ENCODE data around the gene P3H2. TPM values are rescaled to one million over a fixed set of nuclear protein-coding genes. Genes with fewer than 3 reads are reported as not detected.

P3H2 gene
- total and polyA plus RNA-seq, 2 of the 4 experiments (the other 2 are of a cell fraction): 54.7 to 64.3 TPM

- no CpG with 5 or more reads among the region's 2 CpGs for WGBS, 2 experiments (ENCODE audit: extremely low coverage in 2 of 2, insufficient read length in 1 of 2)
- H3K14ac ChIP-seq (replicated peaks; ENCODE audit: low read depth, low read length): no peak overlapping the region
- no peak overlapping the region for H3K4me2 ChIP-seq (ENCODE audit: low read depth, low read length)
- H2BK20ac ChIP-seq (ENCODE audit: low read depth, low read length): 0 out of 2 replicates have a peak overlapping the region, but pooled peaks have one; percentile 38
- TF ChIP-seq NFE2L2 (IDR thresholded peaks at IDR 0.05; ENCODE audit: low read depth, low read length) (no peak), RFX5 (IDR thresholded peaks at IDR 0.05; ENCODE audit: low read depth, low read length) (no peak), CTCF (conservative IDR thresholded peaks at IDR 0.05; ENCODE audit: low read depth, low read length) (no peak), ELK1 (IDR thresholded peaks at IDR 0.05; ENCODE audit: borderline replicate concordance, low read depth, low read length) (no peak), MAZ (IDR thresholded peaks at IDR 0.05; ENCODE audit: borderline replicate concordance, low read depth, low read length) (no peak), FOS (IDR thresholded peaks at IDR 0.05; ENCODE audit: low read depth, low read length) (no peak), CHD1 (IDR thresholded peaks at IDR 0.05; ENCODE audit: low read depth, low read length) (no peak), USF2 (IDR thresholded peaks at IDR 0.05; ENCODE audit: low read depth, low read length) (no peak), RCOR1 (IDR thresholded peaks at IDR 0.05; ENCODE audit: insufficient replicate concordance, low read length) (no peak), MAFK (IDR thresholded peaks at IDR 0.05; ENCODE audit: low read depth, low read length) (no peak), BHLHE40 (IDR thresholded peaks at IDR 0.05; ENCODE audit: low read depth, low read length) (no peak), MXI1 (IDR thresholded peaks at IDR 0.05; ENCODE audit: borderline replicate concordance, low read depth, low read length) (no peak), CEBPB (IDR thresholded peaks at IDR 0.05; ENCODE audit: low read depth, low read length) (no peak), RAD21 (IDR thresholded peaks at IDR 0.05; ENCODE audit: low read length) (no peak), POLR2A (IDR thresholded peaks at IDR 0.05; ENCODE audit: low read depth, low read length) (no peak), SMC3 (IDR thresholded peaks at IDR 0.05; ENCODE audit: low read depth, low read length) (no peak)
- H2BK15ac ChIP-seq (ENCODE audit: low read depth, low read length): no peak overlapping the region
- BruUV-seq (replicated peaks): no TSS peak
- H2BK120ac ChIP-seq (ENCODE audit: low read depth, low read length): 0 out of 2 replicates have a peak overlapping the region, but pooled peaks have one; percentile 14
- H4K91ac ChIP-seq (ENCODE audit: insufficient read depth, low read depth, low read length): no peak overlapping the region
- H3K79me1 ChIP-seq (ENCODE audit: low read depth in 1 of 2, low read length in 2 of 2): peaks cover 9 to 41% of the 10 kb centered on the region in 2 experiments
- H3K36me3 ChIP-seq (ENCODE audit: control insufficient read depth, insufficient read depth, low read length): no peaks in the 10 kb centered on the region
- H4K5ac ChIP-seq (ENCODE audit: low read depth, low read length): peak overlapping the region; percentile 51; the same call in 1 of the 2 replicates
- H3K9me3 ChIP-seq (ENCODE audit: control insufficient read depth, insufficient read depth, low read length): no peaks in the 10 kb centered on the region
- dilution Hi-C loops (cut with HindIII; ENCODE audit: low sequenced_read_pairs, unreplicated experiment): no loop called here
- no peak overlapping the region for H3K9ac ChIP-seq (ENCODE audit: low read depth, low read length)
- H3K23ac ChIP-seq (ENCODE audit: low read depth, low read length): 0 out of 2 replicates have a peak overlapping the region, but pooled peaks have one; percentile 8
- H2BK5ac ChIP-seq (ENCODE audit: low read depth, low read length, poor library complexity, severe bottlenecking): peak overlapping the region; percentile 20
- no peak for DNase-seq
- H3K27me3 ChIP-seq (ENCODE audit: control insufficient read depth, insufficient read depth, low read length): no peaks in the 10 kb centered on the region
- 0 out of 2 replicates have a peak, but pooled peaks cover 3% of the 10 kb centered on the region for H3K9me1 ChIP-seq (ENCODE audit: insufficient read depth, low read length)
- no peak overlapping the region for H2AK9ac ChIP-seq (replicated peaks; ENCODE audit: low read depth, low read length, poor library complexity)
- 0 out of 2 replicates have a peak overlapping the region, but pooled peaks have one; percentile 16 for H2AK5ac ChIP-seq (ENCODE audit: low read depth, low read length)
- peaks cover 18% of the 10 kb centered on the region for H3K4me1 ChIP-seq (ENCODE audit: control insufficient read depth, insufficient read depth, low read length)
- H3K18ac ChIP-seq (ENCODE audit: low read depth, low read length): no peak overlapping the region; the same call in 1 of the 2 replicates
- ATAC-seq (ENCODE audit: low read depth): no peak
- H3K4ac ChIP-seq (ENCODE audit: low read depth, low read length): 0 out of 2 replicates have a peak overlapping the region, but pooled peaks have one; percentile 32
- intact Hi-C loops (cut with micrococcal nuclease): no loop called here
- H4K20me1 ChIP-seq (ENCODE audit: insufficient read depth, low read length): no peaks in the 10 kb centered on the region
- no peak overlapping the region for H4K8ac ChIP-seq (ENCODE audit: low read depth in 2 of 2, low read length in 2 of 2)
- H2AFZ ChIP-seq (replicated peaks; ENCODE audit: low read length, poor library complexity): no peak overlapping the region
- no peak overlapping the region for H3K27ac ChIP-seq (ENCODE audit: insufficient read depth, low read length)
- ChIA-PET POLR2A (ENCODE audit: unreplicated experiment) (no interaction called here), CTCF (no interaction called here)
- in situ Hi-C loops (cut with MboI; ENCODE audit: low sequenced_read_pairs): loop anchor here (10.0 kb wide), 1 partner anchor 194 kb away; no protein-coding TSS in a partner anchor
- no peak overlapping the region for H3K56ac ChIP-seq (ENCODE audit: extremely low read depth, insufficient read depth, low read length)
- H3K4me3 ChIP-seq (ENCODE audit: insufficient read depth, low read depth, low read length): no peak overlapping the region
These were observed 110.2 kb downstream of the P3H2 start for GRCh38 chr3:190010486-190010885.

All from IMR-90 (cell line).